GM19351 (cell line): ENCODE measurements around the gene OSBPL9.
"Not testable (repeated sequence)": the region's sequence is repeated elsewhere in the genome, so short reads cannot be mapped to it uniquely, and the experiment has no call there.

Experiments
- ATAC-seq: cut with Tn5 transposase; IDR thresholded peaks from one replicate; pipeline ENCODE4 v1.9.1; 2021; ENCODE audit warnings: mild to moderate bottlenecking, moderate library complexity; ENCODE audit not compliant: unreplicated experiment

OSBPL9 gene

DNA sequence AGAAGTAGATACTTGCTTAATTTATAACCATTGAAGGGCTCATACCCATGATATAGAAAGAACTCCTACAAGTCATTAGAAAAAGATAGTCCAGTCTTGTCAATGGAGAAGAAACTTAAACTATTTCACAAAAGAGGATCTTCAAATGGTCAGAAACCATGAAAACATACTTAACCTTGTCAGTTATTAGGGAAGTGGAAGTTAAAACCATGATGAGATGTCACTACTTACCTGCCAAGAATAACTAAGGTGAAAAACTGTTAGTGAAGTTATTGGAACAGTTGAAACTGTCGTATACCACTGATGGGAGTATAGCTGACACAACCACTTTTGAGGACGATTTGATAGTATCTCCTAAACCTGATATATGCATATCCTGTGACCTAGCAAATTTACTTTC is 46.8 kb downstream of the OSBPL9 start:
- no peak for ATAC-seq

GRCh38 chr1:51664421-51665240 is 47.7 kb downstream of the OSBPL9 start:
- no peak for ATAC-seq

DNA sequence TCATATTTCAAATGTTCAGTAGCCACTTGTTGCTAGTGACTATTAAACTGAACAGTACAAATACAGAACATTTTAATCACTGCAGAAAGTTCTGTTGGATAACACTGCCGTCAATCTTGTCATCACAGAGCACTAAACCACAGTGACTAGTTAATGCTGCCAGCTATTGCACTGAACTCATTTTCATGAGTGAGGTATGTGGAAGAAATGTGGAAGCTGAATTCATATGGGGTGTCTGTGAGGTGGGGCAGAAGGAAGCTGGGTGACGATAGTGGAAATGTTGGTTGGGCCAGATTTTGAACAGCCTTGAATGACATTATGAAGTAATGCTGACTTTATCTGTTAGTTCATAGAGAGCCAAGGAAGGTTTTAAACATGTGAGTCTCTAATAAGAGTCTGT is 49.6 kb downstream of the OSBPL9 start:
- ATAC-seq: no peak

GRCh38 chr1:51667561-51667960 is 50.7 kb downstream of the OSBPL9 start:
- ATAC-seq: no peak

DNA sequence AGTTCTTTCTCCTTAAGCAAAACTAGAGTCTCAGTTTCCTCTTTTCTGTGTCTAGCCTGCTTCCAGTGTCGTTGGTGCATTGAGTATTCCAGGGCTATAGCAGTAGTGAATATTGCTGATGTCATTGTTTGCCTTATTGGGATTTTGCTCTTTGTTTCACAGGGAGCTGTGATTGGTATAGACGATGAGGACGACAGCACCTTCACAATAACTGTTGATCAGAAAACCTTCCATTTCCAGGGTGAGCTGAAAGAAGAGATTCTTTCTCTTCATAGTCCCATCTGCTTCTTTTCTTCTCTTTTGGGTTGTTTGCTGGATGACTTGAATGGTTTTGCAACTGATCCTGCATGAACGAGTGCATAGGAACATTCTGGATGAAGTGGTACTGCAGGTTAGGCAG is 52.4 kb downstream of the OSBPL9 start:
- no peak for ATAC-seq

DNA sequence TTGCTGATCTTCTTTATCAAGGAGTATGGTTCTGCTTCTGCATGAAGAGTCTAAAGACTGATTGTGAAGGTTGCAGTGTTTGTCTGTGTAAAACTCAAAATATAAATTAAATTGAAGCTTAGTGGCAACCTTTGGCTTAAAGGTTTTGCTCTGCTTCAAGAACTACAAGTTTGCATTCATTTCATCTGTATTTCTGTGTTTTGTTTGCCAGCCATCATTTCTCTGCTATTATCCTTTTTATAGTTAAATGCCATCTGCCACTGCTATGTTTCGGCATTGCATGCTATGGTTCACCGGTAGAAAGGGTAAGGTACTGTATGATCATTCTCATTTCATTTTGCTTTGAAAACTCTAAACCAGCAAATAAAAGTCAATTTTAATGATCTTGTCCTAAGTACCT is 52.9 kb downstream of the OSBPL9 start:
- ATAC-seq: no peak

DNA sequence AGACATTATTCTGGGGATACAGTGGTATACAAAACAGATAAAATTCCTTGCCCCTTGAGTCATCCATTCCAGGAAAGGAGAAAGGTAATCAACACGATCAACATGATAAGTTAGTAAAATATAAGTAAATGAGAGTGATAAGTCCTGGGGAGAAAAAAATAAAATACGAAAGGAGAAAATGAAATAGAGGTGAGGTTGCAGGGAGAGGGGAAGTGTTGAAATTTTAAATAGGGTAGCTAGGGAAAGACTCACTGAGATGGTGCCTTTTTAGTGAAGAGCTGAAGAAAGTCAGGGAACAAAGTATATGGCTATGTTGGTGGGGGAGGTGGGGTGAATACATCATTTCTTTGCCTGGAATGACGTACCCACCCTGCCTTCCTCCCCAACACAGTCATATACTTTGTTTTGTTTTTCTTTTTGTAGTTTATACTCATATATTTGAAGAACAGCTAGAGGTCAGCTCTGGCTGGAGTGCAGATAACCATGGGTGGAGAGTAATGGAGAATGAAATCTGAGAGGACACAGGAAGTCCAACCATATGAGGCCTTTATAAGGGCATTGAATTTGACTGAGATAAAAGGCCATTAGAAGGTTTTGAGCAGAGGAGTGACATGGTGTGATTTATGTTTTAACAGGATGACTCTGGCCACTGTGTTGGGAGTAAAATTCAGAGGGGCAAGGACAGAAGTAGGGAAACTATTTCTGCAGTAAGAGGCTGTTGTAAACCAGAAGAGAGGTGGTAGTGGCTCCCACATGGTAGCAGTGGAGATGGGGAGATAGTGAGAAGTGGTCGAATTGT is 54.8 kb downstream of the OSBPL9 start:
- no peak for ATAC-seq

- ATAC-seq: no peak
Measured at GRCh38 chr1:51673279-51673678, 56.4 kb downstream of the OSBPL9 start.

DNA sequence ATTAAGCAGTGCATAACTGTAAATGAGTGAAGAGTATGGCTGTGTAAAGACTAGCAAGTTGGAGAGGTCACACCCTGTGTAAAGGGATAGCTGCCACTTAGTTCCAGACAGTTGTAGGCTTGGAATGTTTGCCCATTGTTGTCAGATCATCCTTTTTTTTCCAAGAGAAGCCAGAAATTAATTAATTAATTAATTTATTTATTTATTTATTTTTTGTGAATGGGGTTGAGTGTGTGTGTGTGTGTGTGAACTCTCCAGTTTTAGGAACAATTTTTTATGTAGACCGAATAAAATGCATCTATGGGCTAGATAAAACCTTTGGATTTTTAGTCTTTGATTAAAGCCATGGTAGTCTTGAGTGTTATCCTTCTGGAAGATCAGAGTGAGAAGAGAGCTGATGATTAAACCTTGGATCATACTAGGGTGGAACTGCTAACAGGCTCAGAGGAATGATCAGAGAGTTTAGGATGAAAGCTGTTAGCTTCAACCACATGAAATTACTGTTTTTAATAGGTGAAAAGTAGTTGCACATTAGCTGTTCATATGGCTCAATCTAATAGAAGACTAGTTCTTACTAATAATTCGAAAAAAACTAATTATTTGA is 58.4 kb downstream of the OSBPL9 start:
- no peak for ATAC-seq

- peak; percentile 69 for ATAC-seq
Measured at GRCh38 chr1:51679435-51679834, 62.5 kb downstream of the OSBPL9 start.

GRCh38 chr1:51684776-51685175 is 67.9 kb downstream of the OSBPL9 start:
- ATAC-seq: no peak

GRCh38 chr1:51686450-51686849 is 69.6 kb downstream of the OSBPL9 start:
- no peak for ATAC-seq

DNA sequence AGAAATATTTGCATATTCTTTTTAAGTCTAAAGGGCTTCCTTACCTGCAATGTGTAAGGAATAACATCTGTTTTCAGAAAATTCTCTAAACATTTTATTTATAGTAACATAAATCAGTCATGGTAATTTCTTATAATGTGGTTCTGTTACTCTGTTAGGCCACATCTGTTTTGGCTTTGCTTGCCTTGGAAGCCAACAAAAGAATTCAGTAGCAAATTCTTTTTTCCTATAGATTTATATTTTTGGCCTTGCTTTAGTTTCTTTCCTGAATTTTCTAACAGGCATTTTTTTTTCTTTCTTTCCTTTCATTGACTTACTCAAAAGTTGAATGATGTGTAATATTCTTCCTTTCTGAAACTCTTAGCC is 72.2 kb downstream of the OSBPL9 start:
- ATAC-seq: no peak

GRCh38 chr1:51689643-51690042 is 72.8 kb downstream of the OSBPL9 start:
- ATAC-seq: no peak

- ATAC-seq: no peak
Measured at GRCh38 chr1:51690285-51690961, 73.5 kb downstream of the OSBPL9 start.

DNA sequence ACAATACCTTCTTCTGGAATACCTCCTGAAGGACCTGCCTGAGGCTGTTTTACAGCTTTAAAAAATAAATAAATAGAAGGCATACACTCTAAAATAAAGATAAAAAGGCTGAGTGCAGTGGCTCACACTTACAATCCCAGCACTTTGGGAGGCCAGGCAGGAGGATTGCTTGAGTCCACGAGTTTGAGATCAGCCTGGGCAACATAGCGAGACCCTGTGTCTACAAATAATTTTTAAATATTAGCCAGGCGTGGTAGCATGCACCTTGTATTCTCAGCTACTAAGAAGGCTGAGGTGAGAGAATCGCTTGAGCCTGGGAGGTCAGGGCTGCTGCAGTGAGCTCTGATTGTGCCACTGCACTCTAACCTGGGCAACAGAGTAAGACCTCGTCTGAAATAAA is 75.0 kb downstream of the OSBPL9 start:
- no peak for ATAC-seq

- no peak for ATAC-seq
Measured at GRCh38 chr1:51693419-51694155, 76.7 kb downstream of the OSBPL9 start.

GRCh38 chr1:51697166-51697565 is 80.3 kb downstream of the OSBPL9 start:
- ATAC-seq: no peak

DNA sequence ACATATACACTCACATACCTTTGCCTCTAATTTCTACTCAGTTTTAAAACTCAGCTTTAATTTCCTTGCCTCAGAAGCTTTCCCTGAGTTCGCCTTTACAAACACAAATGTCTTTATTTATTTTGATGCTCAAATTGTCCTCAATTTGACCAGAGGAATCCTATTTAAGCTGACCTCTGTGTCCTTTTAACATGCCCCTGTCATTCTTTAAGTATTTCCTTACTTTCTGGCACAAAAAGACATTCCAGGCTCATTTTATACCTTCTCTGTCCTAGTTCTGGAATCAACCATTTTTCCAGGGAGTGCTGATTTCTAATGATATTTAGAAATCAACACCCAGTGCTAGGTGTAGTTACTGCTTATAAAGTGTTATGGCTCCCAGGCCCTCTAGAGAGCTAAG is 82.5 kb downstream of the OSBPL9 start:
- ATAC-seq: no peak

DNA sequence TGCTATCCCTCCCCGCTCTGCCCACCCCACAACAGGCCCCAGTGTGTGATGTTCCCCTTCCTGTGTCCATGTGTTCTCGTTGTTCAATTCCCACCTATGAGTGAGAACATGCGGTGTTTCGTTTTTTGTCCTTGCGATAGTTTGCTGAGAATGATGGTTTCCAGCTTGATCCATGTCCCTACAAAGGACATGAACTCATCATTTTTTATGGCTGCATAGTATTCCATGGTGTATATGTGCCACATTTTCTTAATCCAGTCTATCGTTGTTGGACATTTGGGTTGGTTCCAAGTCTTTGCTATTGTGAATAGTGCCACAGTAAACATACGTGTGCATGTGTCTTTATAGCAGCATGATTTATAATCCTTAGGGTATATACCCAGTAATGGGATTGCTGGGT is 84.9 kb downstream of the OSBPL9 start:
- ATAC-seq: not testable (repeated sequence)

- not testable (repeated sequence) for ATAC-seq
Measured at GRCh38 chr1:51702220-51702619, 85.3 kb downstream of the OSBPL9 start.
